ENCODE results near the gene TBC1D1. TPM values are rescaled to one million over a fixed set of nuclear protein-coding genes. Genes with fewer than 3 reads are reported as not detected.

The TBC1D1 gene
- polyA plus RNA-seq, 1 donor from 2014 or later, result 40.9 TPM

DNA sequence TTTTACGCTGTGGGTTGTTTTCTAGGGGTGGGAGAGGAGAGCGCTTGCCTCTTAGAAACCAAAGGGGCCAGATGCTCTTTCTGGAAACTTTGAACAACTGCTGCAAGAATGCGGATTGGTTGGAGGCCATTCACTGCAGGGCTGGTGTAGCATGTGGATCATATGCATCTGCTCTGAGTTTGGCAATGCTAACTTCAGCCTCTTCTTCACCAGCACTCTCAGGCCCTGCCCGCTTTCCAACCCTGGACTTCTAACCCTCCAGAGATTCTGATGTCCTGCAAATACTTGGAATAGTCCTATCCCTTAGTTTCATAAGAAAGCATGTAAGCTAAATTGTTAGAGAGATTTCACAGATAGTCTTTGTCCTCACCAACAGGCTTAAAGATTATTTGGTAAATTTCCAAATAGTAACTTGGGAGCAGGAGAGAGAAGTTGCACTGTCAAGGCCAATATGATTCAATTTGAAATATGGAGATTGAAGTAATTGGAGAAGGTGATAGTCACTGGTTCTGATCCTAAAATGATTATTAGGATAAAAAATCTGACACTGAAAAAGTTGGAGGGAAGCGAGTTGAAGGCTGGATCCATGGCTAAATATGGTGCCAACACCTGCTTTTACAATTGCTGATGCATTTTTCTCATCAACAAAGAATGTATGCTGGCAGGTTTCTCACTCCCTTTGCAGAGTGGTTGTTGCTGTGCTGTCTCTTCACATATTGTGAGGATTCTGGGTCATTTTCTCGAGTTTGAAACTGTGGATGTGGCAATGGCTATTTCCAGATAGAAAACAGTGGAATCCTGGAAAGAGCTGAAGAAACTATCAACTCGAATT, 279.7 kb downstream of the TBC1D1 start:
- H3K27me3 Mint-ChIP-seq, result peaks cover 20% of the 10 kb centered on the region
- H3K36me3 Mint-ChIP-seq, result no peaks in the 10 kb centered on the region
- H3K27ac Mint-ChIP-seq, result no peak overlapping the region
- peaks cover 0 to 4% (median 0%) of the 10 kb centered on the region in 3 donors for H3K4me1 Mint-ChIP-seq
- H3K9me3 Mint-ChIP-seq, result peaks cover 0 to 5% (median 0%) of the 10 kb centered on the region in 3 donors
- no peak overlapping the region for H3K4me3 Mint-ChIP-seq

GRCh38 chr4:38172078-38172477, 281.2 kb downstream of the TBC1D1 start:
- peaks cover 3 to 7% (median 5%) of the 10 kb centered on the region in 3 donors for H3K4me1 Mint-ChIP-seq
- H3K9me3 Mint-ChIP-seq, result peaks cover 0 to 5% (median 0%) of the 10 kb centered on the region in 3 donors
- H3K4me3 Mint-ChIP-seq, result no peak overlapping the region
- no peak overlapping the region for H3K27ac Mint-ChIP-seq
- peaks cover 16% of the 10 kb centered on the region for H3K27me3 Mint-ChIP-seq
- H3K36me3 Mint-ChIP-seq, result no peaks in the 10 kb centered on the region

GRCh38 chr4:38173935-38174518, 283.1 kb downstream of the TBC1D1 start:
- H3K4me1 Mint-ChIP-seq, result peaks cover 17 to 25% (median 23%) of the 10 kb centered on the region in 3 donors
- no peak overlapping the region for H3K27ac Mint-ChIP-seq
- H3K4me3 Mint-ChIP-seq, result no peak overlapping the region
- peaks cover 0 to 5% (median 0%) of the 10 kb centered on the region in 3 donors for H3K9me3 Mint-ChIP-seq
- no peaks in the 10 kb centered on the region for H3K36me3 Mint-ChIP-seq
- H3K27me3 Mint-ChIP-seq, result peaks cover 15% of the 10 kb centered on the region

DNA sequence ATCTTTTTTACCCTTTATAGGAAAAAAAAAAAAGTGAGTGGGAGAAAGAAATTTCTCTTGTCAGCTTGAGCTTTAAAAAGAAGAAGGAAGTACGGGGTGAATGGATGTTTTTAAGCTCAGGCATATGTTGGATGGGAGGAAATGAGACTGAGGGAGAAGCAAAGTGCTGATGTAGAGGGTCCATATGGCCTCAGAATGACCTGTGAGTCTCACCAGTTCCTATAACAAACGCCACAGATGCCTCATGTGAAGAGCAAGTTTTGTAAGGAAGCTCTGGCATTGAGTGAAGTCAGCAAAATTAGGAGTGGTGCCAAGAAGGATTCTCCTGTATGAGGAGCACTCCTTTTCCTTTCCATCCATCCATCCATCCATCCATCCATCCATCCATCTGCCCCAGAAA, 283.9 kb downstream of the TBC1D1 start:
- Mint-ChIP-seq H3K4me1 (peaks cover 21 to 31% (median 28%) of the 10 kb centered on the region in 3 donors), H3K9me3 (peaks cover 0 to 5% (median 0%) of the 10 kb centered on the region in 3 donors), H3K27ac (no peak overlapping the region), H3K27me3 (peaks cover 16% of the 10 kb centered on the region), H3K4me3 (no peak overlapping the region), H3K36me3 (no peaks in the 10 kb centered on the region)

DNA sequence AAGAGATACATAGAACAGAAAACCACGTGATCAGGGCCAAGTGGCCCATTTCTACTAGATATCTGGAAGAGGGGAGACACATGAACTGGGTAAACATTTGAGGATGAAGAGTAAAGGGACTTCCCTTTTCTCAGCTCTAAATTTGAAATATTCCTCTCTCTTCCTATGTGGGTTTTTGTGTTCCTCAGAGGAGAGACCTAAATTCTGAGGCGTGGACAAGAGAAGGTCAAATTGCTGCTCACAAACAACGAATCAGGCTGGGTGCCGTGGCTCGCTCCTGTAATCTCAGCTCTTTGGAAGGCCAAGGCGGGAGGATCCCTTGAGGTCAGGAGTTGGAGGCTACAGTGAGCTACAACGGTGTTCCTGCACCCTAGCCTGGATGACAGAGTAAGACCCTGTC, 285.3 kb downstream of the TBC1D1 start:
- peaks cover 16% of the 10 kb centered on the region for H3K27me3 Mint-ChIP-seq
- no peak overlapping the region for H3K27ac Mint-ChIP-seq
- H3K36me3 Mint-ChIP-seq, result no peaks in the 10 kb centered on the region

DNA sequence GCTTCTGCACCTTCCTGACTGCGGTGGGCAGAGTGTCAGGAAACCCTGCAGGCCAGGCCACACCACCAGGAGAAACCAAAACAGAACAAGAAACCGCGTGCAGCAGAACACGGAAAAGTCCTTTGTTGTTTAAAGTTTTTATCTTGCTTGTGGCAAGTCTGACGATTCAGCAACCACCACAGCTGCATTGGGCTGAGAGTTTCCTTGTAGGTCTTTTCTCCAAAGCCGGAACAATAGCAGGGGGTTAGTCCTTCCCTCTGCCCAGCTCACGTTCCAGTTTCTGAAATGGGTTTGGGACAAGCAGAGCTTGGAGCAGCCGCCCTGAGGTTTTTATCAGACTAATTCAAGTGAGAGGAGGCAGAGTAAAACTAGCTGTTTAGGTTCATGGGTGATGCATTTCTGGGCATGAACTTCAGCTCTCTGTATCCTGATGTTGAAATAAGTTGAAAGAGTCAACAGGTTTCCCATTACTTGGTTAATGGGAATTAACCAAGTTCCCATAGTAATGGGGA, 286.2 kb downstream of the TBC1D1 start:
- Mint-ChIP-seq H3K27me3 (peaks cover 16% of the 10 kb centered on the region), H3K9me3 (peaks cover 0 to 5% (median 0%) of the 10 kb centered on the region in 3 donors)

More for the DNA sequence above, 285.3 kb downstream of the TBC1D1 start:
- peaks cover 0 to 5% (median 0%) of the 10 kb centered on the region in 3 donors for H3K9me3 Mint-ChIP-seq
- no peak overlapping the region for H3K4me3 Mint-ChIP-seq
- peaks cover 22 to 33% (median 29%) of the 10 kb centered on the region in 3 donors for H3K4me1 Mint-ChIP-seq

DNA sequence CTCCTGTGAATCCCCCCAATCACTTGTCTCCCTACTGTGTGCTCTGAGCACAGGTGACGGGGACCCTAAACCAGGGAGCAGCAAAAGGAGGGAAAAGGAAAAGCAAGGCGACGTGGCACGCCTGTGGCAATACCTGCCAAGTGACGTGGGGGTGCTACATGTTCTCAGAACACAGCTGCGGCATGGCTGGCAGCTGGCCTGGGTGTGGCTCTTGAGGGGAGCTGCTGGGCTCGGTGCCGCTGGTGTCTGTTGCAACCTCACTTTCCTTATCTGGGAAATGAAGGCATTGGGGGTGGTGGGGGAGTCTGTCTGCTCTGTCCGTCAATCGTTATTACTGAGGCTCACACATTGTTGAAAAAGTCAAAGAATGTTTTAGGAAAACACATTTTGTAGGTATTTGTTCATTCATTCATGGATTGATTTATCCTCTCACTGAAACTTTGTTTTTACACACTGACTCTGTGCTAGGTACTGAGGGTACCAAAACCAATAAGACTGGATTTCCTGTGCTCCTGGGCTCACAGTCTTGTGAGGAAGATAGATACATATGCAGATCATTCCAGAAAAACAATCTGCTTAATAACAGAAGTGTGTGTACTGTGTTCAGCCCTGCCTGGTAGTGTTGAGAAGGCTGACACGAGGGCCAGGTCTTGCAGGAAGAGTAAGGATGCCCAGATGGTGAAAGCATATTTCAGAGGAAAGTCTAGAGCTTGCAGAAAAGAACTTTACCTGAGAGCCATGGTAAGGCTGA, 286.9 kb downstream of the TBC1D1 start:
- Mint-ChIP-seq H3K27ac (peak overlapping the region in 1 of 3 donors; percentile 28), H3K36me3 (no peaks in the 10 kb centered on the region), H3K4me1 (peaks cover 22 to 33% (median 29%) of the 10 kb centered on the region in 3 donors)

More for the DNA sequence above, 286.2 kb downstream of the TBC1D1 start:
- peak overlapping the region in 2 of 3 donors; percentile 28 to 82 for H3K27ac Mint-ChIP-seq
- H3K4me1 Mint-ChIP-seq, result peaks cover 22 to 33% (median 29%) of the 10 kb centered on the region in 3 donors
- peak overlapping the region in 1 of 4 donors; percentile 84 for H3K4me3 Mint-ChIP-seq
- H3K36me3 Mint-ChIP-seq, result no peaks in the 10 kb centered on the region

DNA sequence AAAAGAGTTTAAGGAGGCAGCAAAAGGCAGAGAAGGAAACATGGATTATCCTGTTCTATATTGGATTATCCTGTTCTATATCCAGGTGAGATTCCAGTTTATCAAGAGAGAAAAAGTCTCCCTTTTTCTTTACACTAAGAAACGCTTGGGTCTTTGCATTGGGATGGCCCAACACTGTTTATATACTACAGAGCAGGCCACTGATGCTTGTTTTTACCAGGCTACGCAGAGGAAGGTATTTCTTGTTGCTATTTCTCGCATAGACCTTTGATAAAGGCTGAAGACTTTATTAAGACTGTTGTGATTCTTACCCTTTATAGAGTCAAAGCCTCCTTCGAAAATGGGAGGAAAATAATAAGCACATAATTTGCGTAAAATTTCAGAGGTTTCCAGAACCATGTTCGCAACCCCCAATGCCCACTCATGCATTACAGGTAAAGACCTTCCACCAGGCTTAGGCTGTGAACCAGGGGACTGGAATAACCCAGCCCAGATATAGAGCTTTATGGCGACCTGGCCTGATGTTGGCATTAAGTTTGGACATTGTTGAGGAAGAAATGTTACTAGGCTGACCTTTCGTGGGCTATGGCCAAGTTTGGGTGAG, 287.6 kb downstream of the TBC1D1 start:
- Mint-ChIP-seq H3K9me3 (peaks cover 0 to 3% (median 0%) of the 10 kb centered on the region in 3 donors), H3K36me3 (no peaks in the 10 kb centered on the region), H3K27me3 (peaks cover 14% of the 10 kb centered on the region), H3K27ac (peak overlapping the region in 2 of 3 donors; percentile 41 to 83), H3K4me1 (peaks cover 22 to 33% (median 29%) of the 10 kb centered on the region in 3 donors), H3K4me3 (peak overlapping the region in 1 of 4 donors; percentile 71)

More for the DNA sequence above, 286.9 kb downstream of the TBC1D1 start:
- peak overlapping the region in 2 of 4 donors; percentile 64 to 67 for H3K4me3 Mint-ChIP-seq
- peaks cover 0 to 4% (median 0%) of the 10 kb centered on the region in 3 donors for H3K9me3 Mint-ChIP-seq
- H3K27me3 Mint-ChIP-seq, result peaks cover 14% of the 10 kb centered on the region

DNA sequence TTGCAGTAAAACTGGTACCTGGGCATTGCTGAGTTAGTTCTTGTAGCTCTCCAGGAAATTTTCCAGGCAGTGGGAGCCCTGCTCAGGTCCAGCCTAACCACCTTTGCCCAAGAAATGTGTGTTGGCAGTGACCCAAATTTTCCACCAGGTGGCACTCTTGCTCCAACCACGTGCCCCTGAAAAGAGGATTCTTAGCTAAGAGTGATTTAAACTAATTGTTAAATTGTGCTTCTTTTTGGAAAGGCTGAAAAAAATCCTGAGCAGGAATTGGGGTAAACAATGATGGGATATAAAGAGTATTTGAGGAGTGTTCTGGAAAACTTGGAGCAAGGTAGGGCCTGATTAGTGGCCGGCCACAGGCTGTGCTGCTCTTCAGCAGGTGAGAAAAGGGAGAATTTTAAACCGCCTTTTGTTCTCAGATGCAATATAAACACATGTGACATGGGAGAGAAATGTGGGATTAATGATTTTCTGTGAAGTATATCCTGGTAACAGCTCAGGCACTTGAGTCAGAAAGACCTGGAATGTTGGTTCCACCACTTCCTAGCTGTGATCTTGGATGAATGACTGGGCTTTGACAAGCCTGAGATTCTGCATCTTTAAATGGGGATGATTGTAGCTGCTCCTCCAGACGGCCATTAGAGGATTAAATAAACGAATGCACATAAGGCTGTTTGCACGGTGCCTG, 288.9 kb downstream of the TBC1D1 start:
- Mint-ChIP-seq H3K4me3 (no peak overlapping the region), H3K27me3 (peaks cover 8% of the 10 kb centered on the region), H3K9me3 (no peaks in the 10 kb centered on the region), H3K27ac (peak overlapping the region in 1 of 3 donors; percentile 7), H3K4me1 (peaks cover 22 to 33% (median 29%) of the 10 kb centered on the region in 3 donors), H3K36me3 (no peaks in the 10 kb centered on the region)

DNA sequence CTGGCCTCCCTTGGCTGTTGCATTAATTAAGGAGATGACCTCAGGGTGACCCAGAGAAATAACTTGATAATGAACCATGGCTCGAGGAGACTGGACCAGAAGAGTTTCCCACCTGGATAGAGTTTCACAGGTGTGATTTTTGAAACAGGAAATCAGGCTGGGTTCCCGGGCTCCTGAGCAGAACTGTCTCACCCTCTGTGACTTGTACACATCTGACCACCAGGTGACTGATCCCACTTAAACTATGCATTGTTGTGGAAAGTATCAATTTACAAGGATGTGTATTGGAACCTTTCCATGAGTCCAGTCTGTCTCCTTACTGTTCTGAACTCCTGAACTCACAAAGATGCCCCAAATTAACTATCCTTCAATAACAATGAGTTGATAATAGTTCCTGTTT, 289.6 kb downstream of the TBC1D1 start:
- H3K4me1 Mint-ChIP-seq, result peaks cover 22 to 29% (median 29%) of the 10 kb centered on the region in 3 donors
- peaks cover 3% of the 10 kb centered on the region for H3K27me3 Mint-ChIP-seq

GRCh38 chr4:38181286-38181685, 290.4 kb downstream of the TBC1D1 start:
- no peaks in the 10 kb centered on the region for H3K9me3 Mint-ChIP-seq
- H3K27ac Mint-ChIP-seq, result no peak overlapping the region

More for the DNA sequence above, 289.6 kb downstream of the TBC1D1 start:
- H3K27ac Mint-ChIP-seq, result no peak overlapping the region
- no peaks in the 10 kb centered on the region for H3K36me3 Mint-ChIP-seq
- no peak overlapping the region for H3K4me3 Mint-ChIP-seq
- no peaks in the 10 kb centered on the region for H3K9me3 Mint-ChIP-seq

DNA sequence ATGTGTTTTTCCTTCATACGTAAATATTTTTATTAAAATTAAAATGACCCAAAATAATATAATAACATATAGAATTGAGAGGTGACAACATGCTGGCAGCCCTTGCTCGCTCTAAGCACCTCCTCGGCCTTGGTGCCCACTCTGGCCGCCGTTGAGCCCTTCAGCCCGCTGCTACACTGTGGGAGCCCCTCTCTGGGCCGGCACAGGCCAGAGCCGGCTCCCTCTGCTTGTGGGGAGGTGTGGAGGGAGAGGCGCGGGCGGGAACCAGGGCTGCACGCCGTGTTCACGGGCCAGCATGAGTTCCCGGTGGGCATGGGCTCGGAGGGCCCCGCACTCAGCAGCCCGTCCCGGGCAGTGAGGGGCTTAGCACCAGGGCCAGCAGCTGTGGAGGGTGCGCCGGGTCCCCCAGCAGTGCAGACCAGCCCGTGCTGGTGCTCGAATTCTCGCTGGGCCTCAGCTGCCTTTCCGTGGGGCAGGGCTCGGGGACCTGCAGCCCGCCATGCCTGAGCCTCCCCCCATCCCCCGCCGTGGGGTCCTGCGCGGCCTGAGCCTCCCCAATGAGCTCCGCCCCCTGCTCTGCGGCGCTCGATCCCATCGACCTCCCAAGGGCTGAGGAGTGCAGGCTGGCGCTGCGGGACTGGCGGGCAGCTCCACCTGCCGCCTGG, 291.6 kb downstream of the TBC1D1 start:
- Mint-ChIP-seq H3K9me3 (no peaks in the 10 kb centered on the region), H3K4me3 (no peak overlapping the region), H3K4me1 (peaks cover 16 to 23% (median 21%) of the 10 kb centered on the region in 3 donors), H3K27me3 (peaks cover 3% of the 10 kb centered on the region), H3K36me3 (no peaks in the 10 kb centered on the region), H3K27ac (peak overlapping the region in 1 of 3 donors; percentile 45)

More at GRCh38 chr4:38181286-38181685, 290.4 kb downstream of the TBC1D1 start:
- Mint-ChIP-seq H3K27me3 (peaks cover 3% of the 10 kb centered on the region), H3K36me3 (no peaks in the 10 kb centered on the region), H3K4me1 (peaks cover 22 to 29% (median 27%) of the 10 kb centered on the region in 3 donors), H3K4me3 (no peak overlapping the region)

GRCh38 chr4:38184404-38184803, 293.5 kb downstream of the TBC1D1 start:
- Mint-ChIP-seq H3K27me3 (no peaks in the 10 kb centered on the region), H3K4me3 (no peak overlapping the region), H3K9me3 (no peaks in the 10 kb centered on the region), H3K36me3 (no peaks in the 10 kb centered on the region), H3K27ac (no peak overlapping the region), H3K4me1 (peaks cover 4 to 6% (median 4%) of the 10 kb centered on the region in 3 donors)

All from IgD-negative memory B cell (primary cell).